AG20443 (cell line): ENCODE measurements around the gene FAXC.
A peak's percentile ranks its signal among the peaks of the same experiment; 100 is the strongest.

Experiments used
- DNase-seq: peaks from one replicate; pipeline ENCODE4 v3.0.0; 2012; ENCODE audit warnings: low spot score, mixed read lengths

The FAXC gene

GRCh38 chr6:99349171-99350141 is at the start of gene FAXC:
Gene FAXC (minus strand): TSS chr6:99349674. CDS start chr6:99349372, 302 bp downstream.
- DNase-seq: peak; percentile 61

- DNase-seq: no peak
Measured at GRCh38 chr6:99397287-99397686, 47.8 kb upstream of the FAXC start.

GRCh38 chr6:99393698-99394531 is 44.4 kb upstream of the FAXC start, which contains the start of gene COQ3:
Gene COQ3 (minus strand): TSS chr6:99394195. CDS start chr6:99394179, 16 bp downstream.
- peak; percentile 97 for DNase-seq

- peak; percentile 6 for DNase-seq
Measured at GRCh38 chr6:99393366-99393697, 43.9 kb upstream of the FAXC start.

- DNase-seq: no peak
Measured at GRCh38 chr6:99390896-99391295, 41.4 kb upstream of the FAXC start.

- DNase-seq: no peak
Measured at GRCh38 chr6:99384507-99384906, 35.0 kb upstream of the FAXC start.

GRCh38 chr6:99378636-99379035 is 29.2 kb upstream of the FAXC start:
- no peak for DNase-seq

- DNase-seq: no peak
Measured at GRCh38 chr6:99369533-99369932, 20.1 kb upstream of the FAXC start.

- no peak for DNase-seq
Measured at GRCh38 chr6:99366852-99367251, 17.4 kb upstream of the FAXC start.

GRCh38 chr6:99364026-99364425 is 14.6 kb upstream of the FAXC start:
- no peak for DNase-seq

- DNase-seq: no peak
Measured at GRCh38 chr6:99362678-99363268, 13.3 kb upstream of the FAXC start.

- DNase-seq: no peak
Measured at GRCh38 chr6:99359800-99360199, 10.3 kb upstream of the FAXC start.

GRCh38 chr6:99356641-99357040 is 7.2 kb upstream of the FAXC start:
- DNase-seq: no peak

GRCh38 chr6:99354983-99355382 is 5.5 kb upstream of the FAXC start:
- DNase-seq: no peak

- no peak for DNase-seq
Measured at GRCh38 chr6:99353126-99353525, 3.7 kb upstream of the FAXC start.

- no peak for DNase-seq
Measured at GRCh38 chr6:99350573-99350972, 1.1 kb upstream of the FAXC start.

GRCh38 chr6:99348288-99349170 is 945 bp downstream of the FAXC start:
- DNase-seq: no peak

- DNase-seq: no peak
Measured at GRCh38 chr6:99347804-99348203, 1.7 kb downstream of the FAXC start.

- no peak for DNase-seq
Measured at GRCh38 chr6:99346595-99346994, 2.9 kb downstream of the FAXC start.

- DNase-seq: no peak
Measured at GRCh38 chr6:99345164-99345563, 4.3 kb downstream of the FAXC start.

GRCh38 chr6:99344289-99344688 is 5.2 kb downstream of the FAXC start:
- DNase-seq: no peak
